Urinary bladder (tissue), 4 donors: ENCODE data around the gene CMTM7. TPM values are rescaled to one million over a fixed set of nuclear protein-coding genes. Genes with fewer than 3 reads are reported as not detected.
"Not testable (repeated sequence)": the region's sequence is repeated elsewhere in the genome, so short reads cannot be mapped to it uniquely, and the experiment has no call there.

ENCODE experiments used
- DNase-seq: peaks from one replicate; pipeline ENCODE4 v3.0.0-alpha.2; 2015; ENCODE audit errors: extremely low spot score
- H3K27ac ChIP-seq: one replicate; pipeline ENCODE4 v1.5.1; 2013; ENCODE audit warnings: low read depth, mild to moderate bottlenecking, moderate library complexity
- H3K36me3 ChIP-seq: one replicate; pipeline ENCODE4 v1.6.1; 2013; ENCODE audit warnings: mild to moderate bottlenecking, moderate library complexity; ENCODE audit not compliant: insufficient read depth
- H3K4me1 ChIP-seq: one replicate; pipeline ENCODE4 v1.6.1; 2013; ENCODE audit warnings: mild to moderate bottlenecking, moderate library complexity; ENCODE audit not compliant: insufficient read depth
- H3K4me3 ChIP-seq: one replicate; pipeline ENCODE4 v1.5.1; 2013; ENCODE audit warnings: low read depth, low read length
- WGBS: extraction: QIAGEN DNeasy Blood & Tissue Kit; methylation state at CpG from one replicate; pipeline ENCODE4 v1.1.7; 2013; 5-methylcytosine and 5-hydroxymethylcytosine counted together
- polyA plus RNA-seq: library from polyadenylated mRNA; stranded (reverse); fragments of 200-250 nt; gene quantifications from one replicate; pipeline ENCODE4 v1.2.3, GENCODE V29; 2013
- total RNA-seq: library from RNA; depleted of rRNA; stranded (reverse); fragments of >200 nt; gene quantifications from one replicate; pipeline ENCODE4 v1.2.3, GENCODE V29; 2014
- donor health status: healthy with polysubstance abuse.
- donor health status: healthy.

The CMTM7 gene
- total and polyA plus RNA-seq, 2 donors = 8.7 to 18.2 TPM

DNA sequence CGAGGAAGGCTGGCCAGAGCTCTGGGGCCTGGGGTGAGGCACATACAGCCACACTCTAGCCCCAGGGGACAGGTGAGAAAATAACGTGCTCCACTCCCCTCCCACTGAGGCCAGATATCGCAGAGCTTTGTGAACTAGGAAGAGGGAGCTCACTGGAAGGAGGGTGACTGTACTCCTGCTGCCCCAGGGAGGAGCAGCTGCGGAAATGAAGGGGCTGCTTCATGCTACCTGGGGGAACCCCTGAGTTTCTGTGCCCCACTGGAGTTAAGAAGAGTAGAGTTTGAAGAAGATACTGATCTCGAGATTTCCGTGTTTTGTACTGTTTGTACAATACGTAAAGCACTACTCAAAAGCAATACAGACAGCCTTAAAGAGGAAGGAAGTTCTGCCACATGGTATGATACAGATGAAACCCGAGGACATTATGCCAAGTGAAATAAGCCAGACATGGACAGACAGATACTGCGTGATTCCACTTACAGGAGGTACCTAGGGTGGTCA, 66.4 kb downstream of the CMTM7 start:
- H3K36me3 ChIP-seq = no peaks in the 10 kb centered on the region
- H3K4me3 ChIP-seq = no peak overlapping the region
- WGBS = 74% methylated on average over 9 of the region's 9 CpGs
- no peaks in the 10 kb centered on the region for H3K4me1 ChIP-seq
- DNase-seq = no peak
- H3K27ac ChIP-seq = peak overlapping the region; percentile 27

DNA sequence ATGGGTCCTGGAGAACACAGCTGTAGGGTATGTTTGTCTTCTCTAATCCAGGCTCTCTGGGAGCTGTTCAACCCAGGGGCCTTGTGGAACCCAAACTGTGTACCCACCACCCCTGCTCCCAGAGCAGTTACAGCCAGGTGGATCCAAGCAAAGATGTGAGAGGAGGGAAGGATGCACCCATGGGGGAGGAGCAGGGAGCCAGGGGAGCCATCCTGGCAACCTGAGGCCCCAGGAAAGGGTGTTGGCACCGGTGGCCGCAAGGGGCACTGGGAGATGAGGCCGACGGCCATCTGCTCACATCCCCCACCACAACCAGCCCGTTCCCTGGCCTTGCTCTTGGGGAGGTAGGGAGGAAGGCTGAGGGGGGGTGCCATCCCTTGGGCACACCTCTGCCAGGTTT, 67.8 kb downstream of the CMTM7 start:
- Histone ChIP-seq H3K27ac (peak overlapping the region; percentile 3), H3K4me1 (no peaks in the 10 kb centered on the region), H3K4me3 (no peak overlapping the region), H3K36me3 (no peaks in the 10 kb centered on the region)
- 93% methylated on average over 5 of the region's 5 CpGs for WGBS
- DNase-seq = no peak

GRCh38 chr3:32460031-32460749, 68.5 kb downstream of the CMTM7 start:
- Histone ChIP-seq H3K36me3 (no peaks in the 10 kb centered on the region), H3K4me3 (no peak overlapping the region), H3K4me1 (no peaks in the 10 kb centered on the region), H3K27ac (no peak overlapping the region)
- DNase-seq = no peak
- 63% methylated on average over 15 of the region's 15 CpGs for WGBS

- WGBS = 89% methylated on average over 10 of the region's 10 CpGs
- not testable (repeated sequence) for H3K4me1 ChIP-seq, H3K27ac ChIP-seq, H3K36me3 ChIP-seq, DNase-seq, H3K4me3 ChIP-seq
These were observed 69.3 kb downstream of the CMTM7 start for GRCh38 chr3:32460817-32461496.

- not testable (repeated sequence) for H3K27ac ChIP-seq
These were observed 70.7 kb downstream of the CMTM7 start for GRCh38 chr3:32462191-32462986.

GRCh38 chr3:32463415-32463814, 71.8 kb downstream of the CMTM7 start:
- 76% methylated on average over 7 of the region's 7 CpGs for WGBS

More at GRCh38 chr3:32462191-32462986, 70.7 kb downstream of the CMTM7 start:
- not testable (repeated sequence) for H3K4me3 ChIP-seq, H3K4me1 ChIP-seq, DNase-seq, H3K36me3 ChIP-seq
- WGBS = 82% methylated on average over 8 of the region's 9 CpGs

GRCh38 chr3:32464726-32465125, 73.1 kb downstream of the CMTM7 start:
- 92% methylated on average over 7 of the region's 7 CpGs for WGBS
- H3K27ac ChIP-seq, H3K4me3 ChIP-seq: not testable (repeated sequence)

More at GRCh38 chr3:32463415-32463814, 71.8 kb downstream of the CMTM7 start:
- not testable (repeated sequence) for H3K36me3 ChIP-seq, H3K4me3 ChIP-seq, DNase-seq, H3K4me1 ChIP-seq, H3K27ac ChIP-seq

GRCh38 chr3:32466808-32467207, 75.2 kb downstream of the CMTM7 start:
- not testable (repeated sequence) for DNase-seq, H3K4me3 ChIP-seq, H3K36me3 ChIP-seq, H3K27ac ChIP-seq, H3K4me1 ChIP-seq
- WGBS = 93% methylated on average over 6 of the region's 6 CpGs

More at GRCh38 chr3:32464726-32465125, 73.1 kb downstream of the CMTM7 start:
- not testable (repeated sequence) for H3K4me1 ChIP-seq, H3K36me3 ChIP-seq, DNase-seq

- DNase-seq = no peak
- no peak overlapping the region for H3K27ac ChIP-seq
- 30% methylated on average over 41 of the region's 41 CpGs for WGBS
- H3K36me3 ChIP-seq = no peaks in the 10 kb centered on the region
- no peaks in the 10 kb centered on the region for H3K4me1 ChIP-seq
- H3K4me3 ChIP-seq = no peak overlapping the region
These were observed 75.8 kb downstream of the CMTM7 start for GRCh38 chr3:32467333-32468070.

DNA sequence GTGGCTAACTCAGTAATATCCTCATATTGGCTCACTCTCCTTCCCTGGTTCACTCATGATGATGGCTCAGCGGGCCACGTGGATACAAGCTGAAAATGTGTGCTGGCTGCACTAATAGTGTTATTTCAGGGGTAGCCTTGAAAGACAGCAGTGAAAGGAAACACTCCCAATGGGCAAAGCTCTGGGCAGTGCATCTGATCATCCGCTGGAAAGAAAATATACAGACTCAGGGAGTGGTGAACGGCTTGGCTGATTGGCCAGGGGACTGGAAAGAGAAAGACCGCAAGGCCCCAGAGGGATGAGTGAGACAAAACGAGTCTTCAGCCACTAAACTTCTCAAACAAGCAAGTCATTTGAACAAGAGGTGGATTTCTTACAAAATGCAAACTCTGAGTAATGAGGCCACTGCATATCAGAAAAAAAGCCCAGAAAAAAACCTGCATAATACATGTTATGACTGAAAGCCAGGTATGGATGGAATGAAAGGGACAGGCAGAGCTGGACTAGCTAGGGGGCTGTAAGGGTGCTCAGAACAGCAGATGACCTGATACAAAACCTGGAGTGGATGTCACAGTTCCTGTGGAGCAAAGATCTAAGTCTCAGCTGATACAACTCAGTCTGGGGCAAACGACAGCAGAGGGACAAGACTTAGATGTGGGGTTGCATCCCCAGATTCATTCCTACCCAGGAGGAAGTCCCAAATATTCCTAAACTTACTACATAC, 77.7 kb downstream of the CMTM7 start:
- no peak for DNase-seq
- Histone ChIP-seq H3K27ac (no peak overlapping the region), H3K36me3 (no peaks in the 10 kb centered on the region), H3K4me3 (no peak overlapping the region), H3K4me1 (no peaks in the 10 kb centered on the region)
- WGBS = 81% methylated on average over 7 of the region's 7 CpGs

DNA sequence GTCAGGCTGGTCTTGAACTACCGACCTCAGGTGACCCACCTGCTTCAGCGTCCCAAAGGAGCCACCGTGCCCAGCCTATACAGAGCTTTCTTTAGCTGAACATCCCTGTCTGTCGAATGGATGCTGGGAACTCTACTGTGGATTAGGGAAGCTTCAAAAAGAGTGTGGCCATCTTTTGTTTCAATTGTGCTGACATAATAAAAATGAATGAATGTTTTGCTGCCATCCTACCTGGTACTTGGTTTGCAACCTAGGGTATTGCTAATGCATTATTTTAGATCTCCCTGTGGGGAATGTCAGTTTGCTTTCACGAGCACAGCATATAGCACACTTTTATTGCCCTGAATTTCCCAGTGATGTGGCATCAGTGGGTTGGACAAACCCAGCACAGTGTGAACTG, 78.7 kb downstream of the CMTM7 start:
- WGBS = 95% methylated on average over 5 of the region's 5 CpGs
- Histone ChIP-seq H3K27ac (no peak overlapping the region), H3K4me3 (no peak overlapping the region)

GRCh38 chr3:32471246-32471645, 79.6 kb downstream of the CMTM7 start:
- no peak overlapping the region for H3K4me3 ChIP-seq
- WGBS = 91% methylated on average over 3 of the region's 3 CpGs
- no peaks in the 10 kb centered on the region for H3K36me3 ChIP-seq
- H3K4me1 ChIP-seq = no peaks in the 10 kb centered on the region
- no peak for DNase-seq
- H3K27ac ChIP-seq = no peak overlapping the region

More for the DNA sequence above, 78.7 kb downstream of the CMTM7 start:
- Histone ChIP-seq H3K36me3 (no peaks in the 10 kb centered on the region), H3K4me1 (no peaks in the 10 kb centered on the region)
- no peak for DNase-seq
